Measurements from ENCODE around the gene AP1G2.

DNA sequence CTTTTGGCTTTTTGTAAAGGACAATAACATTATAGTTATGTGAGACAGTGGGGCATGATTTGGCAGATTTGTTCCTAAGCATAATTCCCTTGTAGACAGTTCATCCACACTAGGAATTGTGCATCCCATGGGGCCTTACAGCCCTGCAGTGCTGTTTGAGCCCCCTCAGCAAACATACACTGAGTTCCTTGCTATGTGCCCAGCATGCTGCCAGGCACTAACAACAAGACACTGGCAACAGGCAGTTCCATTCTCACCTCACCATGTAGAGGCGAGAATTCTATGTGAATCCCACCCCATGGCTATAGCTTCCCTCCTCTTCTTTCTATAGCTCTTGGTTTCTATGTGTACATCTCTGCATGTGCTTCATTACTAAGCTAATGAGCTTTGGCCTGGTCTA lies 9.6 kb downstream of the AP1G2 start:
- TF ChIP-seq POLR2A (IDR thresholded peaks at IDR 0.05; ENCODE audit: low read depth, low read length) (no peak), TAF1 (IDR thresholded peaks at IDR 0.05; ENCODE audit: low read depth, low read length) (no peak), POLR2AphosphoS5 (IDR thresholded peaks at IDR 0.05; ENCODE audit: low read depth, low read length) (0 out of 2 replicates have a peak, but pooled peaks have one; percentile 27), POU2F2 (IDR thresholded peaks at IDR 0.05; ENCODE audit: low read depth, low read length) (no peak), PAX5 (IDR thresholded peaks at IDR 0.05; ENCODE audit: insufficient read depth, low read length, severe bottlenecking) (no peak), SPI1 (IDR thresholded peaks at IDR 0.05; ENCODE audit: low read depth, low read length) (no peak)

All from GM12891 (cell line).